Measurements from ENCODE around the gene AMY1B. TPM values are rescaled to one million over a fixed set of nuclear protein-coding genes. Genes with fewer than 3 reads are reported as not detected.
"Not testable (repeated sequence)": the region's sequence is repeated elsewhere in the genome, so short reads cannot be mapped to it uniquely, and the experiment has no call there.

Gene AMY1B
- total RNA-seq, 1 donor from 2014 or later = not detected

- H3K27me3 ChIP-seq; H3K4me1 ChIP-seq; intact Hi-C loops (cut with DNase I); DNase-seq (ENCODE audit: extremely low spot score in 2 of 2); H3K9me3 ChIP-seq; H3K4me3 ChIP-seq; H3K27ac ChIP-seq; H3K36me3 ChIP-seq: not testable (repeated sequence)
These were observed 45.1 kb downstream of the AMY1B start for GRCh38 chr1:103650889-103651288.

GRCh38 chr1:103650305-103650704, 45.7 kb downstream of the AMY1B start:
- H3K27me3 ChIP-seq; H3K27ac ChIP-seq; DNase-seq (ENCODE audit: extremely low spot score in 2 of 2); intact Hi-C loops (cut with DNase I); H3K4me3 ChIP-seq; H3K9me3 ChIP-seq; H3K4me1 ChIP-seq; H3K36me3 ChIP-seq: not testable (repeated sequence)

GRCh38 chr1:103643908-103644307, 52.1 kb downstream of the AMY1B start:
- H3K27ac ChIP-seq; DNase-seq (ENCODE audit: extremely low spot score in 2 of 2); H3K4me3 ChIP-seq; intact Hi-C loops (cut with DNase I); H3K27me3 ChIP-seq; H3K9me3 ChIP-seq; H3K4me1 ChIP-seq; H3K36me3 ChIP-seq: not testable (repeated sequence)

- intact Hi-C loops (cut with DNase I); DNase-seq (ENCODE audit: extremely low spot score in 2 of 2): not testable (repeated sequence)
These were observed 54.8 kb downstream of the AMY1B start for GRCh38 chr1:103641194-103641593.

More at GRCh38 chr1:103641194-103641593, 54.8 kb downstream of the AMY1B start:
- not testable (repeated sequence) for H3K9me3 ChIP-seq, H3K36me3 ChIP-seq, H3K4me1 ChIP-seq, H3K4me3 ChIP-seq, H3K27me3 ChIP-seq, H3K27ac ChIP-seq

Small RNAs within 50 kb of the gene (small RNA-seq; reads per million reads assigned to genes)
- not detected for gene AC105272.1

Other genes with a start within 250 kb of the AMY1B start
- gene RNPC3, start 170.5 kb downstream of the AMY1B start, total RNA-seq = 21.6 TPM
- gene AMY2B, start 124.6 kb downstream of the AMY1B start, total RNA-seq = 25.0 TPM
- not detected for gene AMY2A, start 78.8 kb downstream of the AMY1B start, total RNA-seq
- not detected for gene AMY1A, start 40.5 kb downstream of the AMY1B start, total RNA-seq
- gene AMY1C, start 53.7 kb upstream of the AMY1B start, total RNA-seq = not detected

Data from vagina (tissue), 2 donors.